SK-N-MC (cell line): ENCODE data around the gene ZSWIM4.
A peak's percentile ranks its signal among the peaks of the same experiment; 100 is the strongest.

Experiments
- EZH2 ChIP-seq: fragments of 200-600 bp; sonication (generic); IDR thresholded peaks from one replicate; pipeline ENCODE4 v1.6.1; 2017; ENCODE audit warnings: antibody characterized with exemption
- FOXP2 ChIP-seq: optimal IDR thresholded peaks from 2 replicates; pipeline ENCODE3; 2011; ENCODE audit warnings: mild to moderate bottlenecking, moderate library complexity; ENCODE audit not compliant: insufficient read depth; ENCODE audit errors: extremely low read length, control extremely low read depth
- POLR2AphosphoS5 ChIP-seq: IDR thresholded peaks from 2 replicates; pipeline ENCODE4 v1.6.1; 2012; ENCODE audit warnings: mild to moderate bottlenecking, low read depth, low read length, borderline replicate concordance

- TF ChIP-seq EZH2 (no peak), POLR2AphosphoS5 (0 out of 2 replicates have a peak, but pooled peaks have one; percentile 21), FOXP2 (no peak)
Observed at GRCh38 chr19:13831537-13832467, 36.6 kb downstream of the ZSWIM4 start.
